ENCODE measurements around the gene PAM. TPM values are rescaled to one million over a fixed set of nuclear protein-coding genes. Genes with fewer than 3 reads are reported as not detected.

PAM gene
- total RNA-seq, 2 experiments from 2014 or later: not detected

GRCh38 chr5:102895976-102896375 is 140.9 kb downstream of the PAM start:
- H3K9me3 ChIP-seq (ENCODE audit: low read length): no peaks in the 10 kb centered on the region
- POLR2A ChIA-PET: interaction anchor here (0.6 kb wide), 1 partner anchor 191 kb away, joined by 3 read pairs; no protein-coding TSS in a partner anchor
- CTCF ChIA-PET (ENCODE audit: unreplicated experiment): no interaction called here
- no peaks in the 10 kb centered on the region for H3K36me3 ChIP-seq (ENCODE audit: insufficient read depth, low read length)
- H3K9me2 ChIP-seq (ENCODE audit: insufficient read depth, low read length): no peaks in the 10 kb centered on the region
- no peak for DNase-seq (ENCODE audit: low spot score)
- H4K20me1 ChIP-seq (ENCODE audit: insufficient read depth, low read length): no peaks in the 10 kb centered on the region
- intact Hi-C loops (cut with micrococcal nuclease; ENCODE audit: unreplicated experiment): no loop called here
- H3K4me2 ChIP-seq (ENCODE audit: low read length): no peak overlapping the region
- no TSS peak for BruUV-seq (replicated peaks)
- H2AFZ ChIP-seq (ENCODE audit: low read length): no peak overlapping the region
- TF ChIP-seq EZH2phosphoT487 (IDR thresholded peaks at IDR 0.05; ENCODE audit: borderline replicate concordance, low read depth, low read length) (no peak), CTCF (conservative IDR thresholded peaks at IDR 0.05; ENCODE audit: low read length) (no peak)
- H3K79me2 ChIP-seq (ENCODE audit: insufficient read depth, low read depth, low read length): no peaks in the 10 kb centered on the region
- no peak overlapping the region for H3K4me3 ChIP-seq (ENCODE audit: low read depth, low read length, poor library complexity, severe bottlenecking)
- no peak overlapping the region for H3K27ac ChIP-seq (ENCODE audit: low read depth, low read length, poor library complexity, severe bottlenecking)
- H3K4me1 ChIP-seq (ENCODE audit: insufficient read depth, low read length, poor library complexity, severe bottlenecking): no peaks in the 10 kb centered on the region

- Histone ChIP-seq H3K4me3 (ENCODE audit: low read depth, low read length, poor library complexity, severe bottlenecking) (no peak overlapping the region), H4K20me1 (ENCODE audit: insufficient read depth, low read length) (no peaks in the 10 kb centered on the region), H3K4me1 (ENCODE audit: insufficient read depth, low read length, poor library complexity, severe bottlenecking) (no peaks in the 10 kb centered on the region), H3K9me2 (ENCODE audit: insufficient read depth, low read length) (no peaks in the 10 kb centered on the region), H2AFZ (ENCODE audit: low read length) (no peak overlapping the region), H3K36me3 (ENCODE audit: insufficient read depth, low read length) (no peaks in the 10 kb centered on the region), H3K27ac (ENCODE audit: low read depth, low read length, poor library complexity, severe bottlenecking) (no peak overlapping the region), H3K9me3 (ENCODE audit: low read length) (no peaks in the 10 kb centered on the region), H3K79me2 (ENCODE audit: insufficient read depth, low read depth, low read length) (no peaks in the 10 kb centered on the region), H3K4me2 (ENCODE audit: low read length) (no peak overlapping the region)
- ChIA-PET CTCF (ENCODE audit: unreplicated experiment) (no interaction called here), POLR2A (no interaction called here)
- BruUV-seq (replicated peaks): no TSS peak
- no peak for TF ChIP-seq CTCF (conservative IDR thresholded peaks at IDR 0.05; ENCODE audit: low read length)
- no peak for TF ChIP-seq EZH2phosphoT487 (IDR thresholded peaks at IDR 0.05; ENCODE audit: borderline replicate concordance, low read depth, low read length)
- intact Hi-C loops (cut with micrococcal nuclease; ENCODE audit: unreplicated experiment): no loop called here
- no peak for DNase-seq (ENCODE audit: low spot score)
Measured at GRCh38 chr5:102901424-102902134, 146.5 kb downstream of the PAM start.

GRCh38 chr5:102902135-102902448 is 147.0 kb downstream of the PAM start:
- Histone ChIP-seq H3K79me2 (ENCODE audit: insufficient read depth, low read depth, low read length) (no peaks in the 10 kb centered on the region), H3K36me3 (ENCODE audit: insufficient read depth, low read length) (no peaks in the 10 kb centered on the region), H3K27ac (ENCODE audit: low read depth, low read length, poor library complexity, severe bottlenecking) (no peak overlapping the region), H3K9me3 (ENCODE audit: low read length) (no peaks in the 10 kb centered on the region), H3K4me3 (ENCODE audit: low read depth, low read length, poor library complexity, severe bottlenecking) (no peak overlapping the region), H3K4me2 (ENCODE audit: low read length) (no peak overlapping the region), H4K20me1 (ENCODE audit: insufficient read depth, low read length) (no peaks in the 10 kb centered on the region), H2AFZ (ENCODE audit: low read length) (no peak overlapping the region), H3K4me1 (ENCODE audit: insufficient read depth, low read length, poor library complexity, severe bottlenecking) (no peaks in the 10 kb centered on the region), H3K9me2 (ENCODE audit: insufficient read depth, low read length) (no peaks in the 10 kb centered on the region)
- no peak for TF ChIP-seq EZH2phosphoT487 (IDR thresholded peaks at IDR 0.05; ENCODE audit: borderline replicate concordance, low read depth, low read length)
- no peak for TF ChIP-seq CTCF (conservative IDR thresholded peaks at IDR 0.05; ENCODE audit: low read length)
- BruUV-seq (replicated peaks): no TSS peak
- POLR2A ChIA-PET: no interaction called here
- DNase-seq (ENCODE audit: low spot score): no peak
- CTCF ChIA-PET (ENCODE audit: unreplicated experiment): no interaction called here
- intact Hi-C loops (cut with micrococcal nuclease; ENCODE audit: unreplicated experiment): no loop called here

Data from OCI-LY7 (cell line).